HG02588 (cell line): ENCODE data around the gene UPK3B.
"Not testable (repeated sequence)": the region's sequence is repeated elsewhere in the genome, so short reads cannot be mapped to it uniquely, and the experiment has no call there.

Source experiments
- ATAC-seq: cut with Tn5 transposase; IDR thresholded peaks from one replicate; pipeline ENCODE4 v1.9.1; 2021; ENCODE audit warnings: mild to moderate bottlenecking, moderate library complexity; ENCODE audit not compliant: unreplicated experiment

The UPK3B gene

DNA sequence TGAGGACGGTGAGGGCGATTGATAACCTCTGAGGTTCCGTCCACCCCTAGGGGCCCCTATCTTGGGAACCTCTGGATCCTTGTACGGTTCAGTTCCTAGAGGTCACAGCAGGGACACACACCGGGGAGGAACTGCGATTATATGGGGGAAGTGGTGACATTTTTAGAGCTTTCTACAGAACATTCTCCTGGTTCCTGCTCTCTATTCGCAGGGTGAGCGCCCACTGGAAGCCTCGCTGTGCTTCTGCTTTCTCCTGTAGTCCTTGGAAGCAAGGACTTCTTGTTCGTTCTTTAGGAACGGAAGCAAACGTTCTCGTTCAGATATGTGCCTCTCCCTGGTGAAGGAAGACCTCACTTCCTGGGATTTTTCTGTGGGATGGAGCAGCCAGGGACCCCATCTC, 22.4 kb upstream of the UPK3B start:
- ATAC-seq = not testable (repeated sequence)

GRCh38 chr7:76492139-76492538, 18.2 kb upstream of the UPK3B start:
- not testable (repeated sequence) for ATAC-seq

DNA sequence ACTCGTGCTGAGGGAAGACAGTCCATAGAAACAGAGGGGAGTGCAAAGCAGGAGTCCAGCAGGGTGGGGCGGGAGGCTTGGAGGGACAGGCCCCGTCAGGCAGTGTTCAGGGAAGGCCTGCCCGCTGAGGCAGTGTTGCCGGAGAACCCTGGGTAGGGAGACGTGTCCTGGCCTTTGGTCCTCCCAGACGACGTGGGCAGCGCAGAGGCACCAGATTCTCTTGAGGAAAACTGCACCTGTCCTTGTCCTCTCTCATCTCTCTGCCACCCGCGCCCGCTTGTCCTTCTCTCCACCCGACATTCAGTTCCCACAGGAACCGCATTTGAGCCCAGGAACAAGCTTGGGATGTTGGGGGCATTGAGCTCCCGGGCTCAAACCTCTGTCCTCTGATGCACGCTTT, 14.6 kb upstream of the UPK3B start:
- ATAC-seq = not testable (repeated sequence)

GRCh38 chr7:76497918-76498582, 12.3 kb upstream of the UPK3B start:
- ATAC-seq = not testable (repeated sequence)

DNA sequence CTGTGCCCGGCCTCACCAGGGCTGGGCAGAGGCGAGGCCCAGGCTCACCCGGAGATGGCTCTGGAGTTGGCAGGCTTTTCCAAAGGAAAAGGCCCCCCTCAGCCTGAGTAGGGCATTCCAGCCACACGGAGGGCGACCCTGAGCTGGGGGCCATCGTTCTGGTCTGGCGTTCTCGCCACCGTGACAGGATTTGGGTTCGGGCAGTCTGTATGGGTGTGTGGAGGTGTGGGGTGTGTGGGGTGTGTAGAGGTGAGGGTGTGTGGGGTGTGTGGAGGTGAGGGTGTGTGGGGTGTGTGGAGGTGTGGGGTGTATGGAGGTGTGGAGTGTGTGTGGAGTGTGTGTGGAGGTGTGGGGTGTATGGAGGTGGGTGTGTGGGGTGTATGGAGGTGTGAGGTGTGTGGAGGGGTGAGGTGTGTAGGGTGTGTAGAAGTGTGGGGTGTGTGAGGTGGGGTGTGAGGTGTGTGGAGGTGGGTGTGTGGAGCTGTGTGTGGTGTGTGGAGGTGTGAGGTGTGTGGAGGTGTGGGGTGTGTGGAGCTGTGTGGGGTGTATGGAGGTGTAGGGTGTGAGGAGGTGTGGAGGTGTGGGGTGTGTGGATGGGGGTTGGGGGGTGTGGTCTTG, 11.7 kb upstream of the UPK3B start:
- not testable (repeated sequence) for ATAC-seq

DNA sequence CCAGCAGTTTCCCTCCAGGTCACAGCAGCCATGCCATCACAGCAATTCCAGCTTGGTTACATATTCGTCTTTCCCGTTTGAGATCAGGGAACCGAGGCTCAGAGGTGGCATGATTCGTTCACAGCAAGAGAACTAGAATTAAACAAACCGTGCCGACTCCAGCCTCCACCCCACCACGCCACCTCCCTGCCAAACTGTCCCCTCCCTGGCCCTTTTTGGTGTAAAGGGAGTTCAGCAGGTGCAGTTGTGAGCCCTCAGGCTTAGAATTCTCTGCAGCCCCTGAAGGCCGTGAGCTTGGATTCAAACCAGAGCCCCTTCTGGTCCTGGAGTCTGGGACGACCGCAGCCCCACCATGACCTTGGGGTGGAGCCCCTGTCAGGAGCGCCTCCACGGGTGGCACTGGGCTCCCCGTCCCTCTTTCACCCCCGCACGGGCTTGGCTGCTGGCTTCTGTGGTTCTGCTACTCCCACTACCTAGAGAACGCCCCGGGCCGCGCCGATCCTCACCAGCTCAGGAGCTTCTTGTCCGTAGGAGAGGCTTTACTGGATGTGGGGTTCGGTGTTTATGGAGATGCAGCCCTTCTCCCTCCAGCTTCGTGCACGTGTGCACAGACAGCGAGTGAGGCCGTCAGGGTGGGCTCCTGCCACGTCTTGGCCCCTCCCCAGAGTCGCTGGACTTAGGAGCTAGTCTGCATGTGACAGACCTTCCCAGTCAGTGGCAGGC, 11.0 kb upstream of the UPK3B start:
- not testable (repeated sequence) for ATAC-seq

GRCh38 chr7:76499924-76500241, 10.5 kb upstream of the UPK3B start:
- not testable (repeated sequence) for ATAC-seq

- ATAC-seq = not testable (repeated sequence)
Observed at GRCh38 chr7:76502224-76502623, 8.1 kb upstream of the UPK3B start.

DNA sequence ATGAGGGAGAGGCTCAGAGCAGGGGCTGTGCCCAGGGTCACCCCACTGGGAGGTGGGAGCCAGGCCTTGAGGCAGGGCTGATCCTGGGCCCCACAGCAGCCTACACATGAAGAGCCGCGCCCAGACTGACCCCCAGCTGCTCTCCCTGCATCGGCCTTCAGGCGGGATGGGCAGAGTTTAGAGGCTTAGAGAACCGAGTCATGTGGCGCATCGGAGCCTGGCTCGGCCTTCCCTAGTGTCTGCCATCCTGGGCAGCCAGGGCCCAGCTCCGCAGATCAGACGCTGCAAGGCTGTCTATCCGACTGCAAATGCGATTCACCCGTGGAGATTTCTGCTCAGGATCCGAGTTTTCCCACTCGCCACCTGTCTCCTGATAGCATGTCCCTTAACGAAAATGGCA, 7.5 kb upstream of the UPK3B start:
- not testable (repeated sequence) for ATAC-seq

DNA sequence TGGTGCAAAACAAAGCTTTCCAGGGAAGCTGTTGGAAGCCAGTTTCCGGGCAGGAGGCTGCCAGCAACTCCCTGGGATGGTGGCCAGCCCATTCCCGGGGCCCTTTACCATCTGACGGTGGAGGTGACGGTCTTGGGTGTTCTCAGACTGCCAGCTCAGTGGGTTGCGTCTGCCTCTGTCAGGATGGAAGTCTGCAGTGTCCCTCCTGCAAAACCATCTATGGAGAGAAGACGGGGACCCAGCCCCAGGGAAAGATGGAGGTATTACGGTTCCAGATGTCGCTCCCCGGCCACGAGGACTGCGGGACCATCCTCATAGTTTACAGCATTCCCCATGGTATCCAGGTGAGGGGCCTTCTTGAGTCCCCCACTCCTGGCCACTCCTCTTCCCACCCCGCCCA, 7.1 kb upstream of the UPK3B start:
- ATAC-seq = not testable (repeated sequence)

- ATAC-seq = not testable (repeated sequence)
Observed at GRCh38 chr7:76504351-76505167, 5.8 kb upstream of the UPK3B start.

GRCh38 chr7:76505168-76506080, 4.9 kb upstream of the UPK3B start:
- no peak for ATAC-seq

GRCh38 chr7:76506081-76506440, 4.3 kb upstream of the UPK3B start:
- ATAC-seq = no peak

DNA sequence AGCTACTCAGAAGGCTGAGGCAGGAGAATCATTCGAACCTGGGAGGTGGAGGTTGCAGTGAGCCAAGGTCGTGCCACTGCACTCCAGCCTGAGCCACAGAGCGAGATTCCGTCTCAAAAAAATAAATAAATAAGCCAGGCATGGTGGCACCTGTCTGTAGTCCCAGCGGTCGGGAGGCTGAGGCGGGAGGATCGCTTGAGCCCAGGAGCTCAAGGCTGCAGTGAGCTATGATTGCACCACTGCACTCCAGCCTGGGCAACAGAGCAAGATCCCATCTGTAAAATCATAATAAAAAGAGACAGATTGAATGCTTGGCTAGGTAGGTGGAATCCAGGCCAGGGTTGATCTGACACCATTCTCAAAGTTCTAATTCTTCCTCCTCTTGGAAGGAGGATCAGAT, 3.7 kb upstream of the UPK3B start:
- not testable (repeated sequence) for ATAC-seq

GRCh38 chr7:76507723-76508406, 2.5 kb upstream of the UPK3B start:
- ATAC-seq = no peak

DNA sequence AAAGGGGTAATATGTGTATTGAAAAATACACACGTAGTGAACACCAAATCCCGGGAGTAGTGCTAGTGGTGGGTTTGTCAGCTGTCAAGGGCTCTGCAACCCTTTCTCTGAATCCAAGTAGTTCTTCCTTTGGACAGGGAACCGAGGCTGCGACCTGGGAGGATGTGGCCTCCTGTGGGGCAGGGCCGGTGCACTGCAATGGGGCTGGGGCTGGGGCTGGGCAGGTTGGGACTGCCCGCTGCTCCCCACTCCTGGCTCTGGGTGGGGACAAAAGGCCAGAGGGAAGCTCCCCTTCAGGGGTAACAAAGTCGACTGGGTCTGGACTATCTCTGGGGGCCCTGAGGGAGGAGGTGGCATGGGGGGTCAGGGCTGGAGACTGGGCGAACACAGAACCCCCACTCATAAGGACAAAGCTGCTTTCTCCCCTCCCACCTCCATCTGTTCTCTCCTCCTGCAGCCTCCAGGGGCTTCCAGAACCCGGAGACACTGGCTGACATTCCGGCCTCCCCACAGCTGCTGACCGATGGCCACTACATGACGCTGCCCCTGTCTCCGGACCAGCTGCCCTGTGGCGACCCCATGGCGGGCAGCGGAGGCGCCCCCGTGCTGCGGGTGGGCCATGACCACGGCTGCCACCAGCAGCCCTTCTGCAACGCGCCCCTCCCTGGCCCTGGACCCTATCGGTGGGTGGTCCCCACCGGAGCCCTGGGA, 1.0 kb downstream of the UPK3B start:
- not testable (repeated sequence) for ATAC-seq

DNA sequence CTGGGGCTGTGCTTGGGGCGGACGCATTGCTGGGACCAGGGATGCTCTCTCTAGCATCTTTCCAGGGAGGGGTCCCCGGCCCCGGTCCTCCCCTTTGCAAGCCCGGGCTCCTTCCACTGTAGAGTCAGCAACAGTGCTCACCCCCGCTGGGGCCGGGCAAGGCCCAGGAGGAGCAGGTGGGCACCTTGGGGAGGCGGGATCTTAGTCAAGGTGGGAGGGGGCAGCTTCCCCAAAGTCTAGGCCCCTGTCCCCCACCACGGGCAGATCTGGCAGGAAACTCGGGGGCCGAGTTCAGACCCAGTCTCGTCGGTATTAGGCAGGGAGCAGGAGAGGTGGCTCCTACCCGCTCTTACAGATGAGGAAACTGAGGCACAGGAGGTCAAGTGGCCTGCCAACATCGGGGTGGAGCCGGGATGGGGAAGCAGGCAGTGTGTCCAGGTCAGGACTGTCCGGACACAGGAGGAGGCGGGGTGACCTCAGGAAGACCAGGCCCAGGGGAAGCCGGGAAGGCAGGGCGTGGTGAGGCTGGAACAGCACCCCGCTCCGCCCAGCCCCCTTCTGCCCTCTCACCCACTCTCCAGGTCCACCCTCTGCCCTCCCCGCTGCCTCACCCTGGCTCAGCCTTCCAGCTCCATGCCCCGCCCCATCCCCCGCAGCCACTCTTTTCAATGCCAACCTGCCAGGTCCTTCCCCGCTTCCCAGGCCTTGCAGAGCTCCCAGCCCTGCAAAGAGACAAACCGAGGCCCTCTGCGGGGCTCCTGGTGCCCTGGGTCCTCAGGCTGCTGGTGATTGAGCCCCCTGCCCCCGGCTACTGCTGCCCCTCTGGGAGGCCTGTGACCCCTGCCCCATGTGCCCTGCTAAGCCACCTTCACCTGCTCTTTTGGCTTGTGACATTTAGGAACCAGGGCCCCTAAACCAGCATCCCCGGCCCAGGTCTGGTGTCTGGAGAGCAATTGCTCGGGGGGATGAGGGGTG, 1.8 kb downstream of the UPK3B start:
- ATAC-seq = not testable (repeated sequence)
